Stimulated activated CD4-positive, alpha-beta T cell treated with anti-CD3 and anti-CD28 coated beads, Interleukin-15, amount 100 ng/mL, for 48 hours (primary cell): ENCODE results near the gene INPP1.
A peak's percentile ranks its signal among the peaks of the same experiment; 100 is the strongest.
"Not testable (repeated sequence)": the region's sequence is repeated elsewhere in the genome, so short reads cannot be mapped to it uniquely, and the experiment has no call there.

Experiments used
- DNase-seq, 2 donors: peaks; one replicate each; pipeline ENCODE4 v3.0.0-alpha.2; 2020; ENCODE audit warnings: low read depth in 2 of 2

INPP1 gene

GRCh38 chr2:190343536-190344275 lies at the start of gene INPP1:
Gene INPP1 (plus strand): TSS chr2:190343589. CDS start chr2:190360103, 16,514 bp downstream.
- peak in 1 of 2 donors; percentile 15 for DNase-seq

GRCh38 chr2:190297880-190298279 lies 45.5 kb upstream of the INPP1 start:
- DNase-seq, result not testable (repeated sequence)

GRCh38 chr2:190301032-190301431 lies 42.4 kb upstream of the INPP1 start:
- no peak for DNase-seq

- no peak for DNase-seq
These were observed 41.3 kb upstream of the INPP1 start for GRCh38 chr2:190302052-190302451.

- no peak for DNase-seq
These were observed 39.7 kb upstream of the INPP1 start for GRCh38 chr2:190303647-190304046.

- no peak for DNase-seq
These were observed 39.0 kb upstream of the INPP1 start for GRCh38 chr2:190304404-190304803.

- no peak for DNase-seq
These were observed 35.4 kb upstream of the INPP1 start for GRCh38 chr2:190308031-190308430.

GRCh38 chr2:190311893-190312634 lies 31.3 kb upstream of the INPP1 start:
- DNase-seq, result no peak

GRCh38 chr2:190312635-190313025 lies 30.8 kb upstream of the INPP1 start:
- not testable (repeated sequence) for DNase-seq

GRCh38 chr2:190313880-190314279 lies 29.5 kb upstream of the INPP1 start:
- DNase-seq, result no peak

GRCh38 chr2:190315273-190315672 lies 28.1 kb upstream of the INPP1 start:
- no peak for DNase-seq

GRCh38 chr2:190318514-190318913 lies 24.9 kb upstream of the INPP1 start:
- no peak for DNase-seq

GRCh38 chr2:190318931-190319554 lies 24.3 kb upstream of the INPP1 start:
- DNase-seq, result peak in 1 of 2 donors; percentile 19

GRCh38 chr2:190319555-190320498 lies 23.6 kb upstream of the INPP1 start, which contains the start of gene HIBCH:
Gene HIBCH (minus strand): TSS chr2:190319826. CDS start chr2:190319750, 76 bp downstream.
- peak; percentile 86 to 89 for DNase-seq

GRCh38 chr2:190320696-190321095 lies 22.7 kb upstream of the INPP1 start:
- peak in 1 of 2 donors; percentile 39 for DNase-seq

- no peak for DNase-seq
These were observed 20.0 kb upstream of the INPP1 start for GRCh38 chr2:190323406-190323805.

- no peak for DNase-seq
These were observed 17.8 kb upstream of the INPP1 start for GRCh38 chr2:190325588-190325987.

- DNase-seq, result no peak
These were observed 15.4 kb upstream of the INPP1 start for GRCh38 chr2:190327867-190328572.

- no peak for DNase-seq
These were observed 14.7 kb upstream of the INPP1 start for GRCh38 chr2:190328573-190329147.

GRCh38 chr2:190333395-190333794 lies 10.0 kb upstream of the INPP1 start:
- no peak for DNase-seq
